Dermis blood vessel endothelial cell (primary cell): Measurements from ENCODE around the gene KCP. TPM values are rescaled to one million over a fixed set of nuclear protein-coding genes. Genes with fewer than 3 reads are reported as not detected.
"Not testable (repeated sequence)": the region's sequence is repeated elsewhere in the genome, so short reads cannot be mapped to it uniquely, and the experiment has no call there.

Experiments
- DNase-seq: peaks from one replicate; pipeline ENCODE4 v3.0.0; 2010
- total RNA-seq: library from RNA; depleted of rRNA; stranded (reverse); fragments of >200 nt; gene quantifications from 2 replicates; pipeline ENCODE4 v1.2.3, GENCODE V29; 2014

The KCP gene
- total RNA-seq, 1 donor from 2014 or later: 0.17 TPM

DNA sequence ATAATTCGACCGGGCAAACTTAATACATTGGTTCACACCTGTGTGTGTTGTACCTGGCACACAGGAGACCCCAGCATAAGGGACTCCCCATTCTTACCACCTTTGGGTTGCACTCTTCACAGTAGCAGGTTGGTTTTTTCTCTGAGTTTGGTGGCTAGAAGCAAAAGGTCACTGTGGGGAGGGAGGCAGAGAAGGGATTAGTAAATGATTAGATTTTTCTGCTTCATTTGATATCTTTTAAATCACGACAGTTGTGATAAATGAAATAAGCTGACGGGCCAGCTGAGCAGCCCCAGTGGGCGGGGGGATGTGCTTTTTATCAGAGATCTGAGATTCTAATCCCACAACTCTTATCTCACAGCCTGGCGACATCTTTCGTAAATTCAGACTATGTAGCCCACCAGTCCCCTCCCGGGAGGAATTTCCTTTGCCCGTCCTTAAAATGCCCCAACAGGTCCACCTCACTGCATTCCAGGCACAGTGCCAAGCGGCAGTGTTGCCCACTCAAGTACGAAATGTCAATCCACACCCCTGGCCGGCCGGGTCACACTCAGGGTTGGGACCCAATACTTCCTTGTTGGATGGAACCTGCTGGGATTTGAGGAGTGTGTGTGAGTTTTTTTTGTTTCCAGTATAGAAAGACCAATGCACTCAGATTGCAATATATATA, 10.5 kb upstream of the KCP start:
- DNase-seq: no peak

DNA sequence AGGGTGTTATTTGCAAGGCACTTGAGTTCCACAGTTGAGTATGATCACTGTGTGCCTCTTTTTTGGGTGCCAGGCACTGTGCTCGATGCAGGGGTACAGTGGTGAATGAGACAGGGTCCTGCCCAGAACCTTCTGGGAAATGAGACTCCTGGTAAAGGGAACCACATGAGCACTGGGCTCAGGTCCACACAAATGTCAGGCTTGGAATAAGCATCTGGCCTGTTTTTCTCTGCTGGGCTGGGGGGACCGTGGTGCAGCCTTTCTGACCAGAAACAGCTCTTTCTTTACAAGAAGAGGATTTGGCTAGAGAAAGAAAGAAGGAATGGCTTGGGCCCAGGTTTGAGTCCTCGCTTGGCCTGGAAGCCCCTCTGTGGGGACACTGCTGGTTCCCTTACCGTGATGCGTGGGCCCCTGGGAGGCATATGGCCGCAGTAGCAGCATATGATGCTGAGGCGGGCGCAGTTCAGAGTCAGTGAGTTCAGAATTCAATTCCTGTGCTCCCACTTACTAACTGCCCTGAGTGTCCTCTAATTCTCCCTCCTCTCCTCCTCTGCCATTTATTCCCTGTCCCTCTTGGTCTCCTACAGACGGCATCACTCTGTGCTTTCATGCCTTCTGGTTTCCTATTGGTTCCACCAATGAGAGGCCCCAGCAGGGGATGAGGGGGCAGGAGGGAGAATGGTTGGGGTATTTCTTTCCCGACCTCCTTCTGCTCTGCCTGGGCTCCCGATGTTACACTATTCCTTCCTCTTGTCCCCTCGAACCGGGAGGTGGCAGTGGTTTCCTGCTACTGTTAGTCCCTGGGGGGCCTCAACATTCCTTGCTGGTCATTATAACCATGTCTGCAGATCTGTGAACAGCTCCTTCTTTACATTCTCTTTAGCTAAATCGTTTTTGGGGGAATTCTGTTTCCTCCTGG, 9.6 kb upstream of the KCP start:
- no peak for DNase-seq

- DNase-seq: no peak
These were observed 8.7 kb upstream of the KCP start for GRCh38 chr7:128919241-128919640.

DNA sequence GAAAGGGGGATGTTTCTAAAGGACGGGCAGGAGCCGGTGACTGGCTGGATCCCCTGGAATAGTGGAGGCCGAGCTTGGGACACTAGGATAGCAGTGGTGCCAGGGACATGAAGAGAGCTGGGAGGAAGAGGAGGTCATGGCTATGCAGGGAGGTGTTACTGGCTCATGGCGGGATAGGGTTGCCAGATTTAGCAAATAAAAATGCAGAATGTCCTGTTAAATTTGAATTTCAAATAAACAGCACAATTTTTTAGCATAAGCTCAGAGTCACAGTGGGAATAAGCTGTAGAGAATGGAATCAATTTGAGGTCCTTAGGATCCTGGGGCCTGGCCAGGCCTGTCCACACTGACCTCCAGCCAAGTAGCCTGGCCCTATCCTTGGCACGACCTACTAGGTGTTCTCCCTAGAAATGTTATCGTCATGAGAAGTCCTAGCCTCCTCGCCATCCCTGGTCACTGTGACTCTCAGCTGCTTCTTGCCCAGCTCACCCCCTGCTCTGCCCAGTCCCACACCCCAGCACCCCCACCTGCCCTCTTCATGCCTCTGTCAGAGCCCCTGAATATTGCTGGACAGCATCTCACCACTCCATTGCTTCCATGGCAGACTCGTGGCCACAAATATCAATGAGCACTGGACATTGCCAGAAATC, 7.6 kb upstream of the KCP start:
- no peak for DNase-seq

DNA sequence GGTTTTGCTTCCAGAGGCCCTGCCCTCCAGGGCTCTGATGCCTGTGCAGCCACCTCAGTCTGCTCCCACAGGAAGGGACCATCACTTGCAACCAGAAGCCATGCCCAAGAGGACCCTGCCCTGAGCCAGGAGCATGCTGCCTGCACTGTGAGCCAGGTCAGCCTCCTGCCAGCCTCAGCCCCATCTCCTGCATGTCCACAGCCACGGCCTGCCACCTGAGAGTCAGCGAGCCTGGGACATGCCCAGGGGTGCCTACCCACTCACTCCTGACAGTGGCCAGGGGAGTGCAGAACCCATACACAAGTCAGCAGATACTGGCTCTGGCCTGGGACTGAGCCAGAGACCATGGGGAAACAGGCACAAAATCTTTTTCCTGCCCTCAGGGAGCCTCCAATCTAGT, 6.6 kb upstream of the KCP start:
- DNase-seq: no peak

GRCh38 chr7:128916643-128916915, 6.1 kb upstream of the KCP start:
- no peak for DNase-seq

DNA sequence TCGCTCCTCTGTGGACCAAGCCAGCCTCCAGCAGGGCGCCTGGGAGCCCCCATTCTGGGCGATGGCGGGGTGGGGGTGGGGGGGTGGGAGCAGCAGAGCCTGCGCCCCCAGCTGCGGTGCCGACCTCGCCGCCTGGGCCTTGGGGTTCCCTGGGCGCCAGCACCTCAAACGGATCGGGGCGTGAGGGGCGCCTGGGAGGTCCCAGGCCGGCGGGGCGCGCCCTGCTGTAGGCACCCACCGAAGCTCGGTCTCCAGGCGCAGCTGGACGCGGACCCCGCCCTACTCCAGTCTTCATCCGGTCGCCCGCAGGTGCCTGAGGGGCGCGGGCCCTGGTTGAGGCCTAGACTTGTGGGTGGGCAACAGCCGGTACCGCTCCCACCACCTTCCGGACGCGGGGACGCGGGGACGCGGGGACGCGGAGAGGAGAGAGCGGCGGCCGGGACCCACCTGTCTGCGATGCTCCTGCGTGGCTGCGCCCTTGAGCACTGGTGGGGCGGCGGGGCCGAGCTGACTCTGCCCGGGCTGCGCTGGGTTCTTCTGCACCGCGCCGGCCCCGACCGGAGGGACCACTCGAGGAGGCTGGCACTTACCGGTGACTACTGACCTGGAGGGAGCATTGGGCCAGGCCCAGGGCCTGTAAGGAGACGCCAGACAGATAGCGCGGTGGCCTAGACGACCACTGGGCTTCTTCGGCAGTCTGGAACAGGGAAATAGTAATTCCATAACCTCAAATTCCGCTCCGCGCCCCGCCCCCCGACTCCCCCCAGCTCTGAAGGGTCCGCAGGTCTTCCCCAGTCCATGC, 5.5 kb upstream of the KCP start:
- DNase-seq: no peak

DNA sequence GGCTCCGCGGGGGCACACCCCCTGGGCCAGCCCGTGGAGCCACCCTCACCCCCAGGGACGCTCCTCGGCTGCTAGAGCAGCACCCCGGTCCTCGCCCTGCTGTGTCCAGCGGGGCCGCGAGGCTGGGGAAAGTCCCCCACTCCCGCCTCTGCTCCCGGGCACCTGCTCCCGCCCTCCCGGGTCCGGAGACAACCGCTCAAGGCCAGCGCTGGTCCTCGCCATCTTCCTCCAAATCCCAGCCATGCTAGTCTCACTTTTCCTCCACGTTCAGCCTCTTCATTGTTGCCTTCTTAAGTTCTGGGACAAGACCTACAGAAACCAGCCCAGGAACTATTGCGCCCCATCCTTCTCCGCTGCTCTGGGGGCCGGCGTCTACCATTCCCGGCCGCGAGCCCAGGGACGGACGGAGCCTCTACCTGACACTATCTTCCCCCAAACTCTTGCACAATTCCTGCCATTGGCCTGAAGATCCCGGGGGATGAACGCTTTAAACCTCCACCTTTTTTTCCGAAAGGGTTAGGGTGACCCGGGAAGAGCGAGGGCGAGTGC, 4.8 kb upstream of the KCP start:
- no peak for DNase-seq

DNA sequence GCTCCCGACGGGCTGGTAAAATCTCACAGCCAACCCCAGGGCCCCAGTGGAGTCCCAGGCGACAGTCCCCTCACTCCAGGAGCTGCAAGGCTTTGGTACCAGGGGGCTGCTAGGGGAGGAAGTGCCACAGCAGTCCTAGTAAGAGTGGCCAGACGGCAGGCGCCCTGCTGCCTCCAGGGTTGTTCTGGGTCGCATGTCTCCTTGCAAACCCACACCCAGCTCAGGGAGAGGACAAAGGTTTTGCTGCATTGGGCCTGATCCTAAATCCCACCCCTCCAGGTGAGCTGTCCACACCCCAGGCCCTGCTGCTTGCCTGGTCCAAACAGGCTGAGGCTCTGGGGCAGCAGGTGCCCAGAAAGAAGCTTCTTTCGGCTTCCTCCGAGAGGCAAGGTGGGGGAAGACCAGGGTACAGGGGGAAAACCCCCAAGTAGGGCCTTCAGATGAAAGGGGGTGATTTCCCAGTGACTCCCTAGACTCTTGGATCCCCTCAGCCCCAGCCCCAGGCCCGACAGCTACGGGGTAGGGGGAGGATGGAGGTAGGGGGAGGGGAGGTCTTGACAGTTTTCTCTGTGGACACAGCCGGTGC, 4.2 kb upstream of the KCP start:
- DNase-seq: no peak

DNA sequence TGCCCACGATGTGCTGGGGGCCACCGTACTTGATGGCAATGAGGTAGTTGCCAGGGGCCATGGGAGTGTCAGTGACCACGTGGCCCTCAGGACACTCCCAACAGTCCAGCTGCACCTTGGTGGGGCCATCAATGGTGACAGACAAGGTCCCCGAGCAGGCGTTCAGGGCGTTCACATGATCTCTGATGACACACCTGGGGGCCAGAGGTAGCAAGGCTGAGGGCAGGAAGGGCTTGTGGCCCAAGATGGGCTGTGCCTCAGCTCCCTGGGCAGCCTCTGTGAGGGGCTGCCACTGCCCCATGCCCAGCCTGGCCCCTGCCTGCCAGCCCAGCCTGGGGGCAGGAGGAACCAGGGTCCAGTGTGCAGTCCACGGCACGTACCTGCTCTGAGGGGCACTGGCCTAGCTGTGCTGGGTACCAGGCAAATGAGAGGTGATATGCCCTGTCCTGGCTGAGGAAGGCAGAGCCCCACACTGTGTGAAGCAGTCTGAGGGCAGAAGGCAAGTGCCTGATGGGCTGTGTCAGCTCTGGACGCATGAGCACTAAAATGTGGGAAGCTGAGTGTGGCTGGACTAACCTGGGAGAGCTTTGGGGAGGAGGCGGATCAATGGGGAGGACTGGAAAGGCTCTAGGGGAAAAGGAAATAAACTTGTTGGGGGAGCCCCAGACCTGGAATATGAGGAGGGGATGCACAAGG, 3.5 kb upstream of the KCP start:
- no peak for DNase-seq

GRCh38 chr7:128912709-128913495, 2.4 kb upstream of the KCP start:
- DNase-seq: not testable (repeated sequence)

DNA sequence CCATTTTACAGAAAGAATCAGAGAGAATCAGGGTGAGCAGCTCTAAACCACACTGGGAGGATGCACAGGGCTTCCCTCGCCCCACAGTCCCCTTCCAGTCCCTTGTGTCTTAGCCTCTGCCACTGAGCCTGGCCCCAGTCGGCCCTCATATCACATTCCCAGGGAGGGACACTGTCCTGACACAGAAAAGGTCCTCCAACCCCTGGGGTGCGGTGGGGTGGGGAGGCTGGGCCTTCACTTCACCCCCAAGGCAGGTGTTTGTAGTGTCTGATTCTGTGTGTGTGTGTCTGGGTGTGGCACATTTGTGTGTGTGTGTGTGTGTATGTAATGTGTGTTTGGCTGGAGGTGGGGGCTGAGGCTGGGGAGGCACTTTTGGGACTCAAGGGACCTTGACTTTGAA, 1.8 kb upstream of the KCP start:
- no peak for DNase-seq

- no peak for DNase-seq
These were observed 1.0 kb upstream of the KCP start for GRCh38 chr7:128911423-128912031.

DNA sequence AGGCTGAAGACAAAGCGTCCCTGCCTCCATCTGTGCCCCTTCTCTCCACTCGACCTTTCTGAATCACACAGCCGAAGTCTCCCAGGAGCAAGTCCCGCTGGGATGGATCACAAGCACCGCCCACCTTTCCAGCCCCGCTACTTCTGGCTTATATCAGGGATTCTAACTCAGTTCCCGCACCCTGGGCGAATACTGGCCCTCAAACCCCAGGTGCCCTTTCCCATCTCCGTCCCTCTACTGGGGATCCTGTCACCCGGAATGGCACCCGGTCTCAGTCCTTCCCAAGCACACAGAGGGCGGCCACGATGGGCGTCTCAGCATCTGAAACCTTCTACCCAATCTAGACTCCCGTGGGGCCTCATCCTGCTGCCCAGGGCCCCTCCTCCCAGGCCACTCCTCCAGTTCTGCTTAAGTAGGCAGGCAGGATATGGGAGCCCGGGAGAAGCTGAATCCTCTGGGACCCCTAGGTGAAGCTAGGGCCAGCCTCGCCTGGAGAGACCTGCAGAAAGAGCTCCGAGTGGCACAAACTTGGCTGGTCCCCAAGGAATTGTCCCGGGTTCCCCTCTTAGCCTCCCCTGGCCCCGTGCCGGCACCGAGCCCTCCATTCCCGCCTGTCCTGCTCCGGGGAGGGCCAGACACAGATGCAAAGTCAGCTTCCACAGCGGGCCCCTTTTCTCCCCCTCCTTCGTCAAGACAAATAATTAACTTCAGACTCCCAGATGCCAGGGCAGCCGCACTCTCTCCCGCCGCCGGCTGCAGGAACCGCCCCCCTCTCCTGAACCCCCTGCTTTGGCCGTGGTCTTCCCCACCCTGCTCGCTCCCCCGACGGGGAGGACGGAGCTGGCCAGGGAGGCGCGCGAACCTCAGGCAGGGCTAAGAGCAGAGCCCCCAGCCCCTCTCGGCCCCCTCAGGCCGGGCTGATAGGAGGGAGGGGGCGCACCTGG, 612 bp downstream of the KCP start:
- DNase-seq: peak; percentile 9

- no peak for DNase-seq
These were observed 1.5 kb downstream of the KCP start for GRCh38 chr7:128908750-128909624.

DNA sequence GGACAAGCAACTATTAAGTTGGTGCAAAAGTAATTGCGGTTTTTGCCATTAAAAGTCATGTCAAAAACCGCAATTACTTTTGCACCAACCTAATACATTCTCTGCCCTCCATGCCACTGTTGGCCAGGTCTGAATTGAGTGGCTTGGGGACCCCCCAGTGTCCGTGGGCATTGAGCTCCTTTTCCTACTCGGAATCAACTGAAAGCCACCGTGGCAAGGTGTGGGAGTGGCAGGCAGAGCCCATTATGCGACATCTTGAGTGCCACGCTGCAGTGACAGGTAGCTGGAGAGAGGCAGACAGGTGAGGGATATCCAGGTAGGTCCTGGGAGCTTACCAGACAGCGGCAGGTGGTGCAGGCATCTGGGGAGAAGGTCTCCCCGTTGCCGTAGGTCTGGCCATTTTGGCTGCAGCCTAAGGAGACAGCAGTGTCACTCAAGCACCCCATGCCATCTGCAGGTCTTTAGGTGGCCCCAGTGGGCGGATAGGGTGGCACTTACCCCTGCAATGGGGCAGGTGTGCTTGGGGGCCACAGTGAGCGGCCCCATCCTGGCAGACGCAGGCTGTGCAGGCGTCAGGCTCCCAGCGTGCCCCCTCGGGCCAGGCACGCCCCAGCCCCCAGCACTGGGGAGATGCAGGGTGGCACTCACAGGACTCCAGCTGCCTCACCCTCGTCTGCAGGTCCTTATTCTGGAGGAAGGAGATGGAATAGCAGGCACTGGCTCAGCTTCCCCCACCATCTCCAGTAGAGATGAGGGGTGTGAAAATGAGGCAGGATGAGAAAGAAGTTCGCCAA, 3.5 kb downstream of the KCP start:
- DNase-seq: no peak
